Right lobe of liver (tissue), 4 donors: ENCODE results near the gene ZNF14.

Experiments
- POLR2A ChIP-seq: fragments of 450-650 bp; IDR thresholded peaks from one replicate; pipeline ENCODE4 v1.6.1; 2017; ENCODE audit warnings: antibody characterized with exemption, mild to moderate bottlenecking
- TF ChIP-seq, protein P1 (sequence below), 4 donors: fragments of 200-600 bp in 3 of 4; fragments of 450-650 bp in 1 of 4; IDR thresholded peaks; one replicate each; pipeline versions ENCODE4 v1.5.1 to v1.8.0; 2016 to 2022; ENCODE audit warnings: antibody characterized with exemption in 4 of 4, mild to moderate bottlenecking in 2 of 4
- donor health status: DM: no; HTN: no; CAD: no.
- donor health status: DM: no; HTN: no; CAD: no.
- donor health status: DM: no; HTN: yes; CAD: no.

DNA sequence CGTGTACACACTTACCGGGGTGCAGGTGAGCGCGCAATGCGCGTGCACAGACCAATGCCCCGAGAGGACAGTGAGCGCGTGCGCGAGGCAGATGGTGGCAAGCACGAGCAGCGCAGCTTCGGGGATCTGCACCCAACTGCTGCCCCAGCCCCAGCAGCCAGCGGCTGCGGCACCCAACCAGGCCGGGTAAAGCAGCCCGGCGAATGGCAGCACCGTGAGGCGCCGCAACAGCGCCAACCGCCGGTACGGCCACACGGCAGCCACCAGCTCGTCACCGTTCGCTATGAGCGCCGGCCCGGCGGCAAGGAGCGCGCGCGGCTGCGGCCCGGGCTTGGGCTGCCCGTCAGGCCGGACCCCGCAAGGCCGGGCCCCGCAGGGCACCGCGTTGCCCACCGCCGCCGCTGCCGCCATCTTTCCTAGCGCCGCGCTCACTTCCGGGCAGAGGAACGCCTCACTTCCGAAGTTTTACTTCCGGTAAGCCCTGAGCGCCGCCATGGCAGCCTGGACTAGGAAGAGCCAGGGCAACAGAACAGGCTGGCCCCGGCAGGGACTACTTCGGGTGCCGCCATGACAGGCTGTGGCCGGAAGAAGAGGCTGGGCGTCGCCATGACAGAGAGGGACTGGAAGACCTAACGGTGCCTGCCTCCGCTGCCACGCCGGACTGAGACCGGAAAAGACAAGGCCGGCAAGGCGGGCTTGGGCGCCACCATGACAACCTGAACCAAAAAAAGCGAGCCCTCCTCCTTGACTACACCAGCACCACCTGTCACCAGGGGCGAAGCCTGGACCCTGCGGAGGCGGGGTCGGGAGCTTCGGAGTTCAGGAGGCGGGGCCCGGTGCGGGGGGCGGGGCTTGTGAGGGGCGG lies 69.4 kb downstream of the ZNF14 start, which contains the start of gene ATP13A1:
- TF ChIP-seq POLR2A, result peak; percentile 77
- TF ChIP-seq, protein P1, sequence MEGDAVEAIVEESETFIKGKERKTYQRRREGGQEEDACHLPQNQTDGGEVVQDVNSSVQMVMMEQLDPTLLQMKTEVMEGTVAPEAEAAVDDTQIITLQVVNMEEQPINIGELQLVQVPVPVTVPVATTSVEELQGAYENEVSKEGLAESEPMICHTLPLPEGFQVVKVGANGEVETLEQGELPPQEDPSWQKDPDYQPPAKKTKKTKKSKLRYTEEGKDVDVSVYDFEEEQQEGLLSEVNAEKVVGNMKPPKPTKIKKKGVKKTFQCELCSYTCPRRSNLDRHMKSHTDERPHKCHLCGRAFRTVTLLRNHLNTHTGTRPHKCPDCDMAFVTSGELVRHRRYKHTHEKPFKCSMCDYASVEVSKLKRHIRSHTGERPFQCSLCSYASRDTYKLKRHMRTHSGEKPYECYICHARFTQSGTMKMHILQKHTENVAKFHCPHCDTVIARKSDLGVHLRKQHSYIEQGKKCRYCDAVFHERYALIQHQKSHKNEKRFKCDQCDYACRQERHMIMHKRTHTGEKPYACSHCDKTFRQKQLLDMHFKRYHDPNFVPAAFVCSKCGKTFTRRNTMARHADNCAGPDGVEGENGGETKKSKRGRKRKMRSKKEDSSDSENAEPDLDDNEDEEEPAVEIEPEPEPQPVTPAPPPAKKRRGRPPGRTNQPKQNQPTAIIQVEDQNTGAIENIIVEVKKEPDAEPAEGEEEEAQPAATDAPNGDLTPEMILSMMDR (IDR thresholded peaks at IDR 0.05), result peak in 2 of 4 donors; percentile 5 to 27
